Occipital lobe (tissue), 2 donors: ENCODE data around the gene CCDC71L. TPM values are rescaled to one million over a fixed set of nuclear protein-coding genes. Genes with fewer than 3 reads are reported as not detected.

Source experiments
- DNase-seq: peaks from one replicate; lab custom pipeline; 2025; lab: John Stamatoyannopoulos, UW
- total RNA-seq: library from RNA; depleted of rRNA; stranded (reverse); fragments of >200 nt; gene quantifications from one replicate; pipeline ENCODE4 v1.2.3, GENCODE V29; 2014

CCDC71L gene
- total RNA-seq, 1 donor from 2014 or later = 91.9 TPM

DNA sequence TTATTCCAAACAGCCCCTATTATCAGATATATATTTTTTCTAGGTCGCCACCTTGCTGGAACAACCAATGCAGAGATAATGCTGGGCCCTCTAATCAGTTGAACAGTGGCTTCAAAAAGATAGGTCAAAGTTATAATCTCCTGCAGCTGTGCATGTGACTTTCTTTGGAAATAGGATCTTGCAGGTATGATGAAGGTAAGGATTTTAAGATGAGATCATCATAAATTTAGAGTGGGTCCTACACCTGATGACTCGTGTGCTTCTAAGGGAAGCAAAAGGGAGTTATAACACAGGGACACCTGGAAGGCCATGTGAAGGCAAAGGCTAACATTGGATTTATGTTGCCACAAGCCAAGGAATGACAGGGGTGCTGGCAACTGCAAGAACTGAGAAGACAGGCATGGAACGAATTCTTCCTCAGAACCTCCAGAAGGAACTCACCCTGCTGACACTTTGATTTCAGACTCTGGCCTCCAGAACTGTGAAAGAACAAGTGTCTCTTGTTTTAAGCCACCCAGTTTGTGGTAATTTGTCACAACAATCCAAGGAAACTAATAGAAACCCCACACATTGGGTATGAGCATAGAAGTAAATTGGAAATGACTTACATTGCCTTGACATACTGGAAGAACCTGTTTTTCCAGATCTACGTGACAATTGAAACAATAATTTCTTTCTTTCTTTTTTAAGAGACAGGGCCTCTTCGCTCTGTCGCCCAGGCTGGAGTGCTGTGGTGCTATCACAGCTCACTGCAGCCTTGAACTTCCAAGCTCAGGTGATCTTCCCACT is 34.4 kb downstream of the CCDC71L start:
- no peak for DNase-seq

DNA sequence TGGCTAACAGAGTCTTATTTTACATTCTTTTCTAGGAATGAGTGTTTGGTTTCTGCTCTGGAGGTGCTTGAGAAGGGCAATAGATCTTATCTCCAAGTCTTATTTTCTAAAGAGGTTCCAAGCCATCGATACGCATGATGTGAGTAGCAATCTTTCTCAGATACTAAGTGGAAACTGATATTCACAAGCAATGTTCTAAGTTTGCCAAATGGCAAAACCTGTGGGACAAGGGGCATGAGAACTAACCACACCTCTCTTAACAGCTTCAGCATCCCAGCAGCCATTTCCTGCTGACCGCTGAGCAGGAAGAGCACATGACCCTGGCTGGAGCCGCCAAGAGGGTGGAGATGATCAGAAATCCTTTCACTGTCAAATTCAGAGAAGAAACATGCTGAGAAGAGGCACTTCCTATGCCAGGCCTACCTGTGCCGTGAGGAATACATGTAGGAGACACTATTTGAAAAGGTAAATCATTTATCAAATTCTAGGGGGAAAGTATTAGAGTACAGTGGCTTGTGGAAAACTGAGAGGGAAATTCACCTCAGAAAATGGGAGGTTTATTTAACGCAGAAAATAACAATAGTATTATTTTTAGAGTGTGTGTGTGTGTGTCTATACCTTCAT is 35.2 kb downstream of the CCDC71L start:
- DNase-seq = no peak

DNA sequence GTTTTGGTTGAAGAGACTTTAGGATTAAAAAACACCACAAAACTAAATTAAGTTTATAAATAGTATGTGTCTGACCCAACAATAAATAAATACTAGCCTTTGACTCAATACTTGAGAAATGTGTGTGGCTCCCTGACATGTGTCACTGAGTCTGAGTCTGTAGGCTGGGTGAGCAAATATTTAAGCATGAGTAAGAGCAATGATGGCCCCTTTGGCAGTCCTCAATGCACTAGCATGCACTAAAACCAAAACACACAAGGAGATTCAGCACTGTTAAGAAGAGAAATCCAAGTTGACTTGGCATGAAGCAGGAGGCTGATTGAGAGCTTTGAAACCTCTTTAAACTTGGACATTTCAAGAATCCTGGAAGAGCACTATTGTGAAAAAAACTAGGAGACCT is 37.1 kb downstream of the CCDC71L start:
- no peak for DNase-seq

GRCh38 chr7:106623315-106623660 is 37.7 kb downstream of the CCDC71L start:
- no peak for DNase-seq

GRCh38 chr7:106622654-106623314 is 38.2 kb downstream of the CCDC71L start:
- DNase-seq = no peak

DNA sequence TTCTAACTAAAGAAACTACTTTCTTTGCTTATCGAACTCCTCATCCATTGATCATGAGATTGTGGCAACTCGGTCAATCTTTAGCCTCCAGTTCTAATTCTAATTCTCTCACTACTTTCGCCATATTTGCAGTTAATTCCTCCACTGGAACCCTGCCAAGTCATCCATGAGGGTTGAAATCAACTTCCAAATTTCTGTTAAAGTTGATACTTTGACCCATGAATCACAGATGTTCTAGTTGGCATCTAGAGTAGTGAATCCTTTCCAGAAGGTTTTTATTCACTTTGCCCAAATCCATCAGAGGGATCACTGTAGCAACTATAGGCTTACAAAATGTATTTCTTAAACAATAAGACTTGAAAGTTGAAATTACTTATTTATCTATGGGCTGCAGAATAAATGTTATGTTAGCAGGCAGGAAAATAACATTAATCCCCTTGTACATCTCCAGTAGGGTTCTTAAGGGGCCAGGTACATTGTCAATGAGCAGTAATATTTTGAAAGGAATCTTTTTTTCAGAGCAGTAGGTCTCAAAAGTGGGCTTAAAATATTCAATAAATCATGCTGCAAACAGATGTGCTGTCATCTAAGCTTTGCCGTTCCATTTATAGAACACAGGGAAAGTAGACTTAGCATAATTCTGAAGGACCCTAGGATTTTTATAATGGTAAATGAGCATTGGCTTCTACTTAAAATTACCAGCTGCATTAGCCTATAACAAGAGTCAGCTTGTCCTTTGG is 39.4 kb downstream of the CCDC71L start:
- DNase-seq = no peak

DNA sequence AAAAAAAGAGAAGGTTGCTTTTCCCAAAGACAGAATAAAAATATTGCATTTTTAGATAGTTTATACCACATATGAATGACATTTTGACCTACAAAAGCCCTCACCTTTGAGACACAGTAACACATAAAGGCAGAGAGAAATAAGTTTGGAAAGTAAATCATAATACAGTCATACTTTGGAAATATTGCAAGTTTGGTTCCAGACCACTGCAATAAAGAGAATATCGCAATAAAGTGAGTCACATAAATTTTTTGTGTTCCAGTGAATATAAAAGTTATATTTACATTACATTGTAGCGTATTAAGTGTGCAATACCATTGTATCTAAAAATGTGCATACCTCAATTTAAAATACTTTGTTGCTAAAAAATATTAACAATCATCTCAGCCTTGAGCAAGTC is 40.3 kb downstream of the CCDC71L start:
- DNase-seq = no peak

GRCh38 chr7:106620034-106620433 is 40.9 kb downstream of the CCDC71L start:
- DNase-seq = no peak

DNA sequence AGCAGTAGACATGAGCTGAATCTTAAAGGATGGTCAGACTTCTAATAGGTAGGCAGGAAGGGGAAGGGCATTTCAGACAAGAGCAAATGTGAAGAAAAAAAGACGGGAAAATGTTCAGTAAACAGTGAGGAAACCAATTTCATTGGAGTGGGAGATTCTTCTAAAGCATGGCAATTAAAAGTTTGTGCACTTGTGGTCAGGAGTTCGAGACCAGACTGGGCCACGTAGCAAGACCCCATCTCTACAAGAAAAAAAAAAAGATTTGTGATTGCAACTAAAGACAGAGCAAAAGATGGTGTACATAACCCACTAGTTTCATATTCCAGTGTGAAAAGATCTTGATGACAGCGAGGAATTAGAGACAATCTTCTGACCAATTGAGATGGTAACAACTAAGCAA is 41.7 kb downstream of the CCDC71L start:
- DNase-seq = no peak

GRCh38 chr7:106618480-106618879 is 42.5 kb downstream of the CCDC71L start:
- no peak for DNase-seq

DNA sequence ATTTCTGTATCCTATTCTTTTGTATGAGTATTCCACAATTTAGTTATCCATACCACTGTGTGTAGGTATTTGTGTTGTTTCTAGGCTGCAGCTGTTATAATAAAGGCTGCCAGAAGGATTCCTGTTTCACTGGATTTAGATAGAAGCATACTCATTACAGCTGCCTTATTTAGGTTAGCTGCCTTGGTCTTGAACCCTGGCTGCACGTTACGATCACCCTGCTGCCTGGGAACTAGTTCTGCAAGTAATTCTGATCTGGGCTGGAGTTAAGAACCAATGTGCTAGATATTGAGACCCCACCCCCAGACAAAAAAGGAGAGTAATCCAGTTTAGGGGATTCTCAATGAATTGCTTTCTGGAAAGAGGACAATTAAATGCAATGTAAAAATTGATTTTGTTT is 43.1 kb downstream of the CCDC71L start:
- DNase-seq = no peak

- no peak for DNase-seq
These were observed 44.3 kb downstream of the CCDC71L start for GRCh38 chr7:106616708-106617051.

DNA sequence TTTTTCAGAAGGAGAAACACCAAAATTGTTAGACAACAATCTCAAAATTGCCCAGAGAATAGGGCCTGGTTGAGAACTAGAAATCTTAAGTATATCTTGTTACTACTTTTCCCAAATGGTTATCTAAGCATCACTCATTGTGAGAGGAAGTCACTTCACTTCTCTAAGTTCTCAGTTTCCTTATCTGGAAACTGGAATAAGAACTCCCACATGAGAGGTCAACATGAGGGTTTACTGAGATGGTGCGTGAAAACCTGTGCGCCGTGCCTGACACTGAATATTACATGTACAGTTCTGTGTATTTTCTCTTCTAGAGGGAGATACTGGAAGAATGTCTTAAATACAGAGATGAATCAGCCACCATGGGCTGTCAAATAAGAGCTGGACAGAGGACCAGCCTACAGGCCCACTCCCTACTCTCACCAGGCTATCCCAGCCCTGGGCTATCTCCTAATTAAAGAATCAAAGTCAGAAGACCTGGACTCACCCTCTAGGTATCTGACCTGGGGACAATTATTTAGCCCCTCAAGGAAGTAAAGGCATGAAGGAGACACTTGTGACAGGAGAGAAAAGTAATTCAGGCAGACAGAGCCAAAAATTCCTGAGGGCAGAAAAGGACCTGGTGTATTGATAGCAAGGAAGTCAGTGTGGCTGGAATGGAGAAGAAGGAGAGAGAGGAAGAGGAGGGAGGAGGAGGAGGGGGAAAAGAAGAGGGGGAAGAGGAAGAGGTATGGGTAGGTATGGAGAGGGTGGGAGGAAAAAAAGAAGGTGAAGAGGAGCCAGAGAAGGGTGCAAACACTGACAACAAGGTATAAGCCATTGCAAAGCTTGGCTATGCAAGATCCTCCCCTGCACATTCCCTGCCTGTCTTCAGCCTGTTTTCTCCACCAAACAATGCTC is 44.9 kb downstream of the CCDC71L start:
- DNase-seq = no peak

GRCh38 chr7:106614751-106615150 is 46.2 kb downstream of the CCDC71L start:
- no peak for DNase-seq

DNA sequence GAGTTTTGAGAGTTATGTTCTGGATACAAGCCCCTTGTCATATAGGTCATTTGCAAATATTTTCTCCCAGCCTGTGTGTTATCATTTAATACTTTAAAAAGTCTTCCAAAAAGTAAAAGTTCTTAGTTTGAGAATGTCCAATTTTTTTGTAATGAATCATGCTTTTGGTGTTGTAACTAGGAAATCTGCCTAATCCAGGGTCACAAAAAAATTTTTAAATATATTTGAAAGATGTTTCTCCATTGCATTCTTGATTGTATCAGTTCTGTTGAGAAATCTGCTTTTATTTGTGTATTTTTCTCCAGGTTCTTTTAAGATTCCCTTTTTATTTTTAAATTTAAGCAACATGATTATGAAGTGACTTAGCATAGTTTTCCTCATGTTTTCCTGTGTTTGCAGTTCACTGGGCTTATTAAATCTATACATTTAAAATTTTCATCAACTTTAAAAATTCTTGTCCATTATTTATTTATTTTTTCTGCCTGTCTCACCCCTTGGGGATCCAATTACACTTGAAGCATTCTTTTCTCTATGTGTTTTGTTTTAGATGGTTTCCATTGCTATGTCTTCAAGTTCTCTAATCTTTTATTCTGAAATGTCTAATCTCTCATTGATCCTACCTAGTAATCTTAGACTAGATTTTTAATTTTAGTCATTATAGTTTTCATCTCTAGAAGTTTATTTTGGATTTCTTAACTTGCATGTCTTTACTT is 47.0 kb downstream of the CCDC71L start:
- DNase-seq = no peak

DNA sequence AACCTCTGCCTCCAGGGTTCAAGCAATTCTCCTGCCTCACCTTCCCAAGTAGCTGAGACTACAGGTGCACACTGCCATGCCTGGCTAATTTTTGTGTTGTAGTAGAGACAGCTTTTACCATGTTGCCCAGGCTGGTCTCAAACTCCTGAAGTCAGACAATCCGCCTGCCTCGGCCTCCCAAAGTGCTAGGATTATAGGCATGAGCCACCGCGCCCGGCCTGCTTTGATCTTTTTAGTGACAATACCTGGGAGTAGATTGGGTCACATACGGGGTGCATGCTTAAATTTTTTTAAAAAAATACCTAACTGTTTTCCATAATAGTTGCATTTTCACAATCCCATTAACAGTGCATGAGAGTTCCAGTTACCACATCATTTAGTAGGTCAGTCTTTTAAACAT is 47.7 kb downstream of the CCDC71L start:
- no peak for DNase-seq

DNA sequence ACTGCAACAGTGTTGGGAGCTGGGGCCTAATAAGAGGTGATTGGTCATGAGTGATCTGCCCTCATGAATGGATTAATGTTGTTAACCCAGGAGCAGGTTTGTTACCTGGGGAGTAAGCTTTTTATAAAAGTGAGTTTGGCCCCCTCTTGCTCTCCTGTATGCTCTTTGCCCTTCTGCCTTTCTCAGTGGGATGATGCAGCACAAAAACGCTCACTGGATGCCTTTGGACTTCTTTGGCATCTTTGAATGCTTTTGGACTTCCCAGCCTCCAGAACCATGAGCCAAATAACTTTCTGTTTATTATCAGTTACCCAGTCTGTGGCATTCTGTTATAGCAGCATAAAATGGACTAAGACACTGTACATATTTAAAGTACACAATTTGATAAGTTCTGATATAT is 48.5 kb downstream of the CCDC71L start:
- DNase-seq = no peak

GRCh38 chr7:106611911-106612310 is 49.0 kb downstream of the CCDC71L start:
- no peak for DNase-seq

- no peak for DNase-seq
These were observed 49.7 kb downstream of the CCDC71L start for GRCh38 chr7:106610996-106611886.

DNA sequence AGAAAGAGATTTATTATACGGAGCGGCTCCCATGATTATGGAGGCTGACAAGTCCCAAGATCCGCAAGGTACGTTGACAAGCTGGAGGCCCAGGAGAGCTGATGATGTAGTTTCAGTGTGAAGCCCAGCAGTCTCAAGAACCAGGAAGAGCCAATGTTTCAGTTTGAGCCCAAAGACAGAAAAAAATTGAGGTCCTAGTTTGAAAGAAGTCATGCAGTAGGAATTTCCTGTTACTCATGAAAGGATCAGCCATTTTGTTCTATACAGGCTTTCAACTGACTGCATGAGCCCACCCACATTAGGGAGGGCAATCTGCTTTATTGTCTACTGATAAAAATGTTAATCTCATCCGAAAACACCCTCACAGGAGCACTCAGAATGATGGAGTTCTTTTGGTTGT is 51.5 kb downstream of the CCDC71L start:
- no peak for DNase-seq
